Activated naive CD4-positive, alpha-beta T cell treated with anti-CD3 and anti-CD28 coated beads for 36 hours (primary cell): ENCODE data around the gene SPEM3. TPM values are rescaled to one million over a fixed set of nuclear protein-coding genes. Genes with fewer than 3 reads are reported as not detected.

ENCODE experiments used
- CTCF ChIA-PET: fragments of 350-600 bp; sonication (Branson Sonifier 250); formaldehyde crosslinking; loops from one replicate; lab custom pipeline; 2021; ENCODE audit warnings: antibody characterized with exemption; lab: Charles Lee
- DNase-seq: peaks from one replicate; pipeline ENCODE4 v3.0.0-alpha.2; 2020
- H3K27ac Mint-ChIP-seq: one replicate; pipeline ENCODE4 v1.8.0; 2021; ENCODE audit warnings: mild to moderate bottlenecking, mixed read lengths
- H3K27me3 Mint-ChIP-seq: one replicate; pipeline ENCODE4 v1.8.0; 2021; ENCODE audit warnings: low read depth, mixed read lengths
- H3K36me3 Mint-ChIP-seq: one replicate; pipeline ENCODE4 v1.8.0; 2021; ENCODE audit warnings: low read depth, mixed read lengths
- H3K4me1 Mint-ChIP-seq: one replicate; pipeline ENCODE4 v1.8.0; 2021; ENCODE audit warnings: low read depth, mixed read lengths
- H3K4me3 Mint-ChIP-seq: one replicate; pipeline ENCODE4 v1.8.0; 2021; ENCODE audit warnings: mild to moderate bottlenecking, moderate library complexity, mixed read lengths
- H3K9me3 Mint-ChIP-seq: one replicate; pipeline ENCODE4 v1.8.0; 2021; ENCODE audit warnings: mixed read lengths
- intact Hi-C: fragments of 100-400 bp; cut with micrococcal nuclease; formaldehyde crosslinking; loops from one replicate; pipeline ENCODE4 v1.15.1; 2023
- total RNA-seq, 2 experiments: library from RNA; stranded (reverse); gene quantifications; one replicate each; pipeline ENCODE4 v1.2.3, GENCODE V29; 2021

SPEM3 gene
- total RNA-seq, 2 experiments from 2014 or later = not detected

- CTCF ChIA-PET = interaction anchor here (0.6 kb wide), 1 partner anchor 186 kb away, joined by 4 read pairs; no protein-coding TSS in a partner anchor
- no peak for DNase-seq
These were observed 31.4 kb downstream of the SPEM3 start for GRCh38 chr17:7459961-7460545.

GRCh38 chr17:7460850-7461660, 32.4 kb downstream of the SPEM3 start:
- CTCF ChIA-PET = no interaction called here

More at GRCh38 chr17:7459961-7460545, 31.4 kb downstream of the SPEM3 start:
- Mint-ChIP-seq H3K36me3 (no peaks in the 10 kb centered on the region), H3K27me3 (no peaks in the 10 kb centered on the region), H3K4me3 (no peak overlapping the region), H3K4me1 (peaks cover 7% of the 10 kb centered on the region), H3K9me3 (no peaks in the 10 kb centered on the region), H3K27ac (no peak overlapping the region)
- intact Hi-C loops = no loop called here

GRCh38 chr17:7462474-7463371, 34.1 kb downstream of the SPEM3 start:
- no peak for DNase-seq
- CTCF ChIA-PET = interaction anchor here (1.1 kb wide), 1 partner anchor 15 kb away, joined by 3 read pairs; no protein-coding TSS in a partner anchor
- peaks cover 5% of the 10 kb centered on the region for H3K4me1 Mint-ChIP-seq
- peaks cover 3% of the 10 kb centered on the region for H3K36me3 Mint-ChIP-seq
- H3K27me3 Mint-ChIP-seq = no peaks in the 10 kb centered on the region
- H3K9me3 Mint-ChIP-seq = no peaks in the 10 kb centered on the region
- H3K27ac Mint-ChIP-seq = no peak overlapping the region
- intact Hi-C loops = no loop called here
- H3K4me3 Mint-ChIP-seq = no peak overlapping the region

More at GRCh38 chr17:7460850-7461660, 32.4 kb downstream of the SPEM3 start:
- no peaks in the 10 kb centered on the region for H3K9me3 Mint-ChIP-seq
- no peak for DNase-seq
- peaks cover 5% of the 10 kb centered on the region for H3K4me1 Mint-ChIP-seq
- H3K27ac Mint-ChIP-seq = no peak overlapping the region
- no peak overlapping the region for H3K4me3 Mint-ChIP-seq
- intact Hi-C loops = no loop called here
- peaks cover 2% of the 10 kb centered on the region for H3K36me3 Mint-ChIP-seq
- no peaks in the 10 kb centered on the region for H3K27me3 Mint-ChIP-seq

GRCh38 chr17:7463372-7463846, 34.8 kb downstream of the SPEM3 start:
- CTCF ChIA-PET = interaction anchor here (1.1 kb wide), 1 partner anchor 14 kb away, joined by 3 read pairs; no protein-coding TSS in a partner anchor
- H3K4me1 Mint-ChIP-seq = peaks cover 5% of the 10 kb centered on the region

GRCh38 chr17:7464081-7464480, 35.4 kb downstream of the SPEM3 start:
- H3K4me1 Mint-ChIP-seq = peaks cover 5% of the 10 kb centered on the region
- no peaks in the 10 kb centered on the region for H3K9me3 Mint-ChIP-seq
- CTCF ChIA-PET = no interaction called here
- H3K27me3 Mint-ChIP-seq = no peaks in the 10 kb centered on the region
- H3K27ac Mint-ChIP-seq = no peak overlapping the region
- no peak overlapping the region for H3K4me3 Mint-ChIP-seq
- intact Hi-C loops = no loop called here
- DNase-seq = no peak
- H3K36me3 Mint-ChIP-seq = peaks cover 3% of the 10 kb centered on the region

More at GRCh38 chr17:7463372-7463846, 34.8 kb downstream of the SPEM3 start:
- Mint-ChIP-seq H3K4me3 (no peak overlapping the region), H3K27me3 (no peaks in the 10 kb centered on the region), H3K27ac (no peak overlapping the region), H3K36me3 (peaks cover 3% of the 10 kb centered on the region), H3K9me3 (no peaks in the 10 kb centered on the region)
- intact Hi-C loops = no loop called here
- DNase-seq = no peak

GRCh38 chr17:7465597-7466275, 37.1 kb downstream of the SPEM3 start:
- no peak overlapping the region for H3K27ac Mint-ChIP-seq
- no peak for DNase-seq
- peaks cover 3% of the 10 kb centered on the region for H3K36me3 Mint-ChIP-seq
- no peaks in the 10 kb centered on the region for H3K27me3 Mint-ChIP-seq
- intact Hi-C loops = no loop called here
- peaks cover 5% of the 10 kb centered on the region for H3K4me1 Mint-ChIP-seq
- no peaks in the 10 kb centered on the region for H3K9me3 Mint-ChIP-seq
- H3K4me3 Mint-ChIP-seq = no peak overlapping the region
- CTCF ChIA-PET = no interaction called here

- Mint-ChIP-seq H3K4me3 (no peak overlapping the region), H3K36me3 (peaks cover 3% of the 10 kb centered on the region), H3K4me1 (peaks cover 5% of the 10 kb centered on the region), H3K27ac (no peak overlapping the region), H3K9me3 (no peaks in the 10 kb centered on the region), H3K27me3 (no peaks in the 10 kb centered on the region)
- DNase-seq = no peak
- CTCF ChIA-PET = no interaction called here
- intact Hi-C loops = no loop called here
These were observed 37.6 kb downstream of the SPEM3 start for GRCh38 chr17:7466318-7466638.

- H3K4me3 Mint-ChIP-seq = no peak overlapping the region
- peaks cover 3% of the 10 kb centered on the region for H3K36me3 Mint-ChIP-seq
- DNase-seq = no peak
- peaks cover 8% of the 10 kb centered on the region for H3K4me1 Mint-ChIP-seq
- peak overlapping the region; percentile 53 for H3K27ac Mint-ChIP-seq
- no peaks in the 10 kb centered on the region for H3K9me3 Mint-ChIP-seq
- CTCF ChIA-PET = no interaction called here
- intact Hi-C loops = no loop called here
- no peaks in the 10 kb centered on the region for H3K27me3 Mint-ChIP-seq
These were observed 38.1 kb downstream of the SPEM3 start for GRCh38 chr17:7466639-7467341.

GRCh38 chr17:7467498-7467897, 38.8 kb downstream of the SPEM3 start:
- H3K36me3 Mint-ChIP-seq = peaks cover 3% of the 10 kb centered on the region
- intact Hi-C loops = no loop called here
- H3K9me3 Mint-ChIP-seq = no peaks in the 10 kb centered on the region
- H3K4me1 Mint-ChIP-seq = peaks cover 11% of the 10 kb centered on the region
- no peak for DNase-seq
- CTCF ChIA-PET = no interaction called here
- H3K27ac Mint-ChIP-seq = peak overlapping the region; percentile 5
- no peaks in the 10 kb centered on the region for H3K27me3 Mint-ChIP-seq
- H3K4me3 Mint-ChIP-seq = no peak overlapping the region

- no peaks in the 10 kb centered on the region for H3K27me3 Mint-ChIP-seq
These were observed 39.6 kb downstream of the SPEM3 start for GRCh38 chr17:7468290-7468689.

GRCh38 chr17:7468804-7469389, 40.2 kb downstream of the SPEM3 start:
- Mint-ChIP-seq H3K36me3 (peaks cover 3% of the 10 kb centered on the region), H3K27me3 (no peaks in the 10 kb centered on the region), H3K9me3 (no peaks in the 10 kb centered on the region), H3K27ac (no peak overlapping the region), H3K4me1 (peaks cover 16% of the 10 kb centered on the region), H3K4me3 (no peak overlapping the region)
- DNase-seq = no peak
- CTCF ChIA-PET = interaction anchor here (0.6 kb wide), 1 partner anchor 727 kb away, joined by 3 read pairs; no protein-coding TSS in a partner anchor
- intact Hi-C loops = no loop called here

More at GRCh38 chr17:7468290-7468689, 39.6 kb downstream of the SPEM3 start:
- Mint-ChIP-seq H3K4me1 (peaks cover 13% of the 10 kb centered on the region), H3K9me3 (no peaks in the 10 kb centered on the region), H3K4me3 (no peak overlapping the region), H3K36me3 (peaks cover 3% of the 10 kb centered on the region), H3K27ac (no peak overlapping the region)
- intact Hi-C loops = no loop called here
- no peak for DNase-seq
- CTCF ChIA-PET = interaction anchor here (0.6 kb wide), 1 partner anchor 728 kb away, joined by 3 read pairs; no protein-coding TSS in a partner anchor
